Activated CD4-positive, alpha-beta T cell treated with anti-CD3 and anti-CD28 coated beads, Interleukin-10, Interleukin-2, amounts not matched to agents 100 ng/mL and 50 ng/mL, durations not matched to agents 16 hours and 8 hours (primary cell): ENCODE measurements around the gene CBLB.
A peak's percentile ranks its signal among the peaks of the same experiment; 100 is the strongest.
"Not testable (repeated sequence)": the region's sequence is repeated elsewhere in the genome, so short reads cannot be mapped to it uniquely, and the experiment has no call there.

Source experiments
- DNase-seq: peaks from one replicate; pipeline ENCODE4 v3.0.0-alpha.2; 2020

Gene CBLB

DNA sequence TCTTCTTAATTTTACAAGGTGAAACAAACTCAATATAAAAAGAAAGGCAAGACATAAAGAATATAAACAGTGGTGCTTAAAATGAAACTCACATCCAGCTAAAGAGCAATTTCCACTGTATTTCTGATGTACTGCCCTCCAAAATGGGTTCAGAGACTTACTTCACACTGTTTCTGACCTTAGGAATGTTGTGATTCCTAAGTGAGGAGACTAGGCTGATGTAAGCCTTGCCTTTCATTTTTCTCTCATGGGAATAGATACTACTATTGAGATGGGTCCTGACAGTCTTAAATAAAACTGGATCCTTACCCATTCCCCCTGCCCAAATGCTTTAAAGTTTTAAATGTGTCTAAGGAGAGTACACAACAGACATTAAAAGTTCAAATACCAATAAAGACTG lies 86.9 kb downstream of the CBLB start:
- no peak for DNase-seq

DNA sequence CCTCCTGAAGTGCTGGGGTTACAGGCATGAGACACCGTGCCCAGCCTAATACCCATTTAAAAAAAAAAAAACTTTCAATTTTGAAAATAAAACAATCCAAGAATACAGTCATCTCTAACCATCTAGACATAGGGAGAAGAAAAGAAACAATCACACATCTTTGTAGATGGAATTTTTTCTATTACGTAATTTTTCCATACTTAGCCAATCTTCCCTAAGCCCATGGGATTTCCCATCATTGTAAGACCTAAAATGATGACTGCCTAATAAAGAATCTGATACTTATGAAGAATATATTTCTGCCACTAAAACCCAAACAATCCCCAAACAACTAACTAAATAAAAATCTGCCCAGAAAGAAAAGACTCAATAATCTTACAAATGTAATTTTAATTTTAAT lies 88.7 kb downstream of the CBLB start:
- DNase-seq = no peak

DNA sequence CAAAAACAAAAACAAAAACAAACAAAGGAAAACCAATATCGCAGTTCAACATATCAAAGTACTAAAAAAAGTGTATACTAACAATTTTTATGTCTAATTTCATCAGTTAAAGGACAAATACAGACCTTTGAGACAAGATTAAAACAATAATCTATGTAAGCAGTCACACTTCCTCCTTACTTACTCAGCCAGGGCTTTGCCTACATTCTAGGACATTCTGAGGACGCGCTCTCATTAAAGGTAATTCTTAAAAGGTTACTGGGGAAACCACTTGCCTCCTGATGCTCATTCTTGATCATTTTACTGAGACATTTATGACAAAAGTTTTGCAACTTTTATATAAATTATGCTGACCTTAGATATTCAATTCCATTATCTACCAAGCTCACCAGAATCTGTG lies 93.4 kb downstream of the CBLB start:
- DNase-seq = no peak

DNA sequence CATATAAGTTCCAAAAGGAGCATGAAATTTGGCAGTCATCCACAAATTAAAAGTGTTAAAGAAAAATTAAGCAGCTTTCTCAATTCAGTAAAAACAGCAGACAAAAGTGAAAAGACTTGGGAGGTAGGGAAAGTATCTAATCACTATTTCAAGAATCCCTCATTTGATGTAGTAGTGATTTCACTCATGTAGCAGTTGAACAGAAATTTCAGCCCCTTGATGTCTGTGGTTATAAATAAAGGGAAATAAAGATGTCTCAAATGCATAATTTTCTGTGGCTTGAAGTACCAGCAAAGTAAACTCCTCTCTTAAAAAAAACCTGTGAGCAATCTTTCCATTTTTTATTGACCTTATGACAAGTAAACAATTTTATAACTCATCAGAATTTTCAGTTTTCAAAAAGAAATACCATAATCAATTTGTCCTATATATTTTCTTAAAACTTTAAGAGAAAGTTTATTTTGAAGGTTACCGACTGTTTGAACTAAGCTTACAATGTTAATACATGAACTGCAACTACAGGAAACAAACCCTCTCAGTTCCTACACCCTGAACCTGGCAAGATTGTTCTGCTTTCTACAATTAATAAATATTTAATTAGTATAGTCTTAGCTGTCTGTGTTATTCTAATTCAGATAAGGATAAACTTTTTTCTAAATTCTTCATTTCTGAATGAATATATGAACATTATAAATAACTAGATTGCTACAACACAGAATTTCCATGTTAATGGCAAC lies 94.2 kb downstream of the CBLB start:
- peak; percentile 71 for DNase-seq

DNA sequence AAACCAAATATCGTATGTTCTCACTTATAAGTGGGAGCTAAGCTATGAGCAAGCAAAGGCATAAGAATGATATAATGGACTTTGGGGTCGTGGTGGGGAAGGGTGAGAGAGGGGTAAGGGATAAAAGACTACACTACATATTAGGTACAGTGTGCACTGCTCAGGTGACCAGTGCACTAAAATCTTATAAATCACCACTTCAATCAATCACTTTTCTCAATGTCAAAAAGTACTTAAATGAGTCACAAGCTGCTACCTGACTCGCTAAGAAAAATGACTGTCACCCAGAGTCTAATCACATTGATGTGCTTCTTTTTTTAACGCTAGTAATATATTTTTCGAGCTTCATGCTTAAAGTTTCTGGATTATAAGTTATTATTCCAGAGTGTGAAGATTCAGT lies 95.5 kb downstream of the CBLB start:
- DNase-seq = peak; percentile 49

DNA sequence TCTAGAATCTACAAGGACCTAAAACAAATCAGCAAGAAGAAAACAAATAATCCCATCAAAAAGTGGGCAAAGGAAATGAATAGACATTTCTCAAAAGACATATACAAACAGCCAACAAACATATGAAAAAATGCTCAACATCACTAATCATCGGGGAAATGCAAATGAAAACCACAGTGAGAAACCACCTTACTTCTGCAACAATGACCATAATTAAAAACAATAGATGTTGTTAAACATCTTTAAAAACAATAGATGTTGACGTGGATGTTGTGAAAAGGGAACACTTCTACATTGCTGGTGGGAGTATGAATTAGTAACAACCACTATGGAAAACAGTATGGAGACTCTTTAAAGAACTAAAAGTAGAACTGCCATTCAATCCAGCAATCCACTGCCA lies 96.2 kb downstream of the CBLB start:
- DNase-seq = no peak

DNA sequence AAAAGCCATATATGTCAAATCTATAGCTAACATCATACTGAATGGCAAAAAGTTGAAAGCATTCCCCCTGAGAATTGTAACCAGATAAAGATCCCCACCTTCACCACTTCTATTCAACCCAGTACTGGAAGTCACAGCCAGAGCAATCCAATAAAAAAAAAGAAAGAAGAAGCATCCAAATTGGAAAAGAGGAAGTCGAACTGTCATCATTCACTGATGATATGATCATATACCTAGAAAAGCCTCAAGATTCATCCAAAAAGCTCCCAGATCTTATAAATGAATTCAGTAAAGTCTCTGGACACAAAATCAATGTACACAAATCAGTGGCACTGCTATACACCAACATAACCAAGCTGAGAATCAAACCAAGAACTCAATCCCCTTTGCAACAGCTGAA lies 97.4 kb downstream of the CBLB start:
- DNase-seq = no peak

DNA sequence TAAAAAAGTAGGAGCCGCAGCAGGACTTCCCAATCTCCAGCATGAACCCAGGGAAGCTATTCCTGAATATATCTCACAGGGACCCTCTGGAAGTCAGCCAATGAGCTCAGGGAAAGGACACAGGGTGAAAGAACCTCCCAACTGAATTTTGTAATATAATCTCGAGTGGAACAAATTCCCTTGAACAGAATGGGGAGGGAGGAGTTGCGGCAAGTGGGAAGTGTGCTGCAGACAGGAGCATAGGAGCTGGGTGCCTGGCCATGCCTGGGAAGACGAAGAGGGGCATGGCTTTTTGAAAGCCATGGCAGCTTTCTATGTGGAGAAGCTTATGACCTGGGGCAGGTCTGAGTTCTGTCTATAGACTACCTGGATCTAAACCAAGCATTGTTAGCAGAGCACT lies 98.4 kb downstream of the CBLB start:
- no peak for DNase-seq

DNA sequence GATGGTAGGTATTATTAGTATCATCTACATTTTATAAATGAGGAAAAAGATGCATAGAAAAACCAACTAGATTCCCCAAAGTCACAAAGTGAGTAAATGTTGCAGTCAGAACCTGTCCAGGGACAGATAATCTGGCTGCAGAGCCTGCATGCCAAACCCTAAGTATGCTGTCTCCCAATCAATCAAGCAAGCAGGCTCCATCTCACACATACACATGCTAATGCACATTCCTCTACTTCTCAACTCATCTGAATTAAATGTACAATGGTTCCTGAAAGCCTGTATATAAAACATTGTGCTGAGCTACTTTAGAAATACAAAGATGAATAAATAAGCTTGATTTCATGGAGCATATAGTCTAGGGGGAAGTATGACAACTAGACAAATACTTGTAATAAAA lies 101.0 kb downstream of the CBLB start:
- no peak for DNase-seq

DNA sequence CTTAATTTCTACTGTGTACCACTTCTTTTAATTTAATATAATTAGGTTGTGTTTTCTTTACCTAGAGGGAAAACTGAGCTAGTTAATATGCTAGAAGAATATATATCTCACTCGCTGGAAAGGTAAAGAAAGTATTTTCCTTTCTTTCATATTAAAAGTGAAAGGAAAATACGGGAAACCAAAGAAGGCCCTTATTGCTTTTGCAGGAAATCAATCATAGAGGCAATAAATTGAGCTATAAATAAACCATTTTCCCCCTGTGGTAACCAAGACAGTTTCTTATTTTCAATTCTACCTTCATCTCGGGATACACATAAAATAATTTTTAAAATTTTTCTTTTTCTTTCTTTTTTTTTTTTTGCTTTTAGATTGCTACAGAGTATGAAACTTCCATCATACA lies 101.6 kb downstream of the CBLB start:
- no peak for DNase-seq

DNA sequence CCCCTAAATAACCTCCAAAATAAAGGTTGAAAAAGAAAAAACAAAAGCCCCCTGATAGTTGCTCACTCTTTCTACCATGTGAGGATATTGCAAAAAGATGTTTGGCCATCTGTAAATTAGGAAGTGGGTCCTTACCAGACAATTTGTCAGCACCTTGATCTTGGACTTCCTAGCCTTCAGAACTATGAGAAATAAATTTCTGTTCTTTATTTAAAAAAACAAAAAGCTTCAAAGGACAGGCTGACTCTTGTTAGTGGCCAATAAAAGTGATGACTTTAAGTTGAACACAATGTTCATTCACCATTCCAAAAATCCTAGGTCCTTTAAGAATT lies 103.5 kb downstream of the CBLB start:
- no peak for DNase-seq

DNA sequence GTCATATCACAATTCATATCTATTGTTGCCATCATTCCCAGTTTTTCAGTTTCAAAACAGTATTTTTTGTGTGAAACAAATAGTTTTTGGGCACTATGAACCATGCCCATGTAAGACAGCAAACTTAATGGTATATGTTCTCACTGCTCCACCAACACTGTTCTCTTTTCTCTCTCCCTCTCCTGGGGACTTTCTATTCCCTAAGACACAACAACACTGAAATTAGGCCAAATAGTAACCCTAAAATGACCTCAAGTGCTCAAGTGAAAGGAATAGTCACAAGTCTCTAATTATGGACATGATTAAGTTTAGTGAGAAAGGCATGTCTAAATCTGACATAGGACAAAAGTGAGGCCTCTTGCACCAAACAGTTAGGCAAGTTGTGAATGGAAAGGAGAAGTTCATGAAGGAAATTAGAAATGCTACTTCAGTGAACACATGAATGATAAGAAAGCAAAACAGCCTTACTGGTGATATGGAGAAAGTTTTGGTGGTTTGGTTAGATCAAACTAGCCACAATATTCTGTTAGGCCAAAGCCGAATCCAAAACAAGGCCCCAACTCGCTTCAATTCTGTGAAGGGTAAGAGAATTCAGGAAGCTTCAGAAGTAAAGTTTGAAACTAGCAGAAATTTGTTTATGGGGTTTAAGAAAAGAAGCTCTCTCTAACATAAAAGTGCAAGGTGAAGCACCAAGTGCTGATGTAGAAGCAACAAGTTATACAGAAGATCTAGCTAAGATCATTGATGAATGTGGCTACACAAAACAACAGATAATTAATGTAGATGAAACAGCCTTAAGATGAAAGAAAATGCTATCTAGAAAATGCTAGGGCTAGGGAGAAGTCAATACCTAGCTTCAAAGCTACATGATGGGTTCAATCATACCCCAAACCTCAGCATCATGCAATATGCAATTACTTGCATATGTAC lies 104.2 kb downstream of the CBLB start:
- peak; percentile 53 for DNase-seq

DNA sequence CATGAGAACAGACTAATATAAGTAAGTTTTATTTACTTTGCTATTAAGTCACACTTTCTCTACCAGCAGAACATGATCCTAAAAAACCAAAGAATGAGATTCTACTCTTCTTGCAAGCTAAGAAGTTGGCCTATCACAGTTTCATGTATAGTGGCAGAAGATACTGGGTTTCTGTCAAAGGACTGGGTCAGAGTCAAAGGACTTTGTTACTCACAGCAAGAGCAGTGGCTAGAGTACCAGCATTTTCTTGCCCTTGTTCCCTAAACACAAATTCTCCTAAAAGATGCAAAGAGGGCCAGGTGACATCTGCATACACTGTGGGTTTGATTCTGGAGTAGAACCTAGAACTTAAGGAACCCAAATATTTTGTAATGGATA lies 105.2 kb downstream of the CBLB start:
- no peak for DNase-seq

DNA sequence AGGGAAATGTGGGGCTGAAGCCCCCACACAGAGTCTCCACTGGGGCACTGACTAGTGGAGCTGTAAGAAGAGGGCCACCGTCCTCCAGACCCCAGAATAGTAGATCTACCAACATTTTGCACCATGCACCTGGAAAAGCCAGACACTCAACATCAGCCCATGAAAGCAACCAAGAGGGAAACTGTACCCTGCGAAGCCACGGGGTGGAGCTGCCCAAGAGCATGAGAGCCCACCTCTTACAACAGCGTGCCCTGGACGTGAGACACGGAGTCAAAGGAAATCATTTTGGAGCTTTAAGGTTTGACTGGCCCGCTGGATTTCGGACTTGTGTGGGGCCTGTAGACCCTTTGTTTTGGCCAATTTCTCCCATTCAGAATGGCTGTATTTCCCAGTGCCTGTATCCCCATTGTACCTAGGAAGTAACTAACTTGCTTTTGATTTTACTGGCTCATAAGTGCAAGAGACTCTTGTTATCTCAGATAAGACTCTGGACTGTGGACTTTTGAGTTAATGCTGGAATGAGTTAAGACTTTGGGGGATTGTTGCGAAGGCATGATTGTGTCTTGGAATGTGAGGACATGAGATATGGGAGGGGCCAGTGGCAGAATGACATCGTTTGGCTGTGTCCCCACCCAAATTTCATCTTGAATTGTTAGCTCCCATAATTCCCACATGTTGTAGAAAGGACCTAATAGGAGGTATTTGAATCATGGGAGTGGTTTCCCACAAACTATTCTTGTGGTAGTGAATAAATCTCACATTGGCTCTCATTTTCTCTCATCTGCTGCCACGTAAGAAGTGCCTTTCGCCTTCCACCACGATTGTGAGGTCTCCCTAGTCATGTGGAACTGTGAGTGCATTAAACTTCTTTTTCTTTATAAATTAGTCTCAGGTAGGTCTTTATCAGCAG lies 105.8 kb downstream of the CBLB start:
- DNase-seq = peak; percentile 61

DNA sequence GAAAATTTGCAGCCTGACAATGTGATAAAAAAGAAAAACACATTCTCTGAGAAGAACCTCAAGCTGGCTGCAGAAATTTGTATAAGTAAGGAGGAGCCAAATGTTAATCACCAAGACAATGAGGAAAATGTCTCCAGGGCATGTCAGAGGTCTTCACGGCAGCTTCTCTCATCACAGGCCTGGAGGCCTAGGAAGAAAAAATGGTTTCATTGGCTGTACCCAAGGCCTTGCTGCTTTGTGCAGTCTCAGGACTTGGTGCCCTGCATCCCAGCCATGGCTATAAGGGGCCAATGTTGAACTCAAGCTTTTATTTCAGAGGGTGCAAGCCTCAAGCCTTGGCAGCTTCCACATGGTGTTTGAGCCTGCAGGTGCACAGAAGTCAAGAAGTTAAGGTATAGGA lies 106.6 kb downstream of the CBLB start:
- DNase-seq = not testable (repeated sequence)

DNA sequence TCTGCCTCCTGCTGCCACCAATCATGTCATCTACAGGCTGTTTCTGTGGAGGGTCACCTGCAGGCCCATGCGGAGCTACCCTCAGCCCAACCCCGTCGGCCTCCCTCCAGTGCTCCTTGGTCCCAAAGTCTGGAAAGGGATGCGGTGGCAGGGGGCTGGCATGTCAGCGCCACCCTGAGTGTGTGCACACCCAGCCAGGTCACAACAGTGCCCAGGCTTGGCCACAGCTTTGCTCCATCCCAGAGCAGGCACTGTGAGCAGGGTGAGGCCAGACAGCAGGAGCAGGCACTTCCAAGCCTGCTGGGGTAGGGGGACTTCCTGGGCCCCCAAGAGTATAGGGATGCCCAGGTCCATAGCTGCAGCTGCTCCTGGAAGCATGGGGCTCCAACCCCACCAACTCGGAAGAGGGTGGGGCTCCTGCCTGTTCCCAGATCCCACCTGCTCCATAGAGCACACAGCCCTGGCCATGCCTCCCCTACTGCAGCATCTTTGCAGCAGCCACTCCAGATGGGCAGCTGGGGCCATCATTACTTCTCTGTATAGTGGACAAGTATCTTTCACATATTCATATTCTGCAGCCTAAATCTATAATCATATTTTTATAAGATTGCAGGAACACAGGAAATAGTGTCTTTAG lies 109.3 kb downstream of the CBLB start:
- DNase-seq = no peak

DNA sequence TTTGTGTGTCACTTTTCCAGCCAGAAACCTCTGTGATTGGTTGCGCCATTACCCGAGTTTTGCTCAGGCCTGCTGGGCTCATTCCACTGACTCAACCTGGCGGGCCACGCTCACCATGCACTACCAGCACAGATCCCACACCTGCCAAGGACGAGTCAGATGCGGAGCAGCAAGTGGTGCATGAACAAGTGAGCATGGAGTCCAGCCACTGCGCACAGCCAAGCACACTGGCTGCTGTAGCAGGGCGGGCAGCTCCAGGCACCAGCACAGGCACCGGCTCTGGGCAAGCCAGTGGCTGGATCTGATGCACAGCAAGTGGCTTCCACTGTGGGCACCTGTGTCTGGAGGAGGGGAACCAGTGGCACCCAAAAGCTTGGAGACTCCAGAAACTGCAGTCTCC lies 110.4 kb downstream of the CBLB start:
- no peak for DNase-seq

DNA sequence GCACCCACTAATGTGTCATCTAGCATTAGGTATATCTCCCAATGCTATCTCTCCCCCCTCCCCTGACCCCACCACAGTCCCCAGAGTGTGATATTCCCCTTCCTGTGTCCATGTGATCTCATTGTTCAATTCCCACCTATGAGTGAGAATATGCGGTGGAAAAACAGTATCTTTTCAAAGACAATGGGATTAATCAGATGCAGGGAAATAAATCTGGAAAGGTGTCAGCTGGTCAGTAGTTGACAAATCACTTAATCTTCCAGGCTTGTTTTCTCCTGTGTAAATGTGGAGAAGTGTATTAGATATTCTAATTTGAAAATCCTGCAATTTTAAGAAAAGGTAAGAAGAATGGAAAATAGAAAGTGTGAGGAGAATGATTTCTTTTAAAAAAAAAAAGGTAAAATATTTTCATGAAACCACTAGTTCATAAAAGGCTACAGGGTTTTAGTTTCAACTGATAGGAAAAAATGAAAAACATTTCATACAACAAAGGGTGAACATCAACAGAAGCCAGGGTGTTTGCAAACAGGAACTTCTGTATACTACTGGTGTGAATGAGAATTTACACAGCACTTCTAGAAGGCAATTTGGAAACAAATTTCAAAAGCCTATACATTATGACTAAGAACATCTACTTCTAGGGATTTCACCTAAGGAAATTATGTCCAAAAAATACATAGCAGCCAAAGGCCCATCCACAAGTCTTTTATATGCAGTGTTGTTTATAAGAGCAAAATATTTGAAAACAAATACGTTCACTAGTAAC lies 113.5 kb downstream of the CBLB start:
- DNase-seq = peak; percentile 38

DNA sequence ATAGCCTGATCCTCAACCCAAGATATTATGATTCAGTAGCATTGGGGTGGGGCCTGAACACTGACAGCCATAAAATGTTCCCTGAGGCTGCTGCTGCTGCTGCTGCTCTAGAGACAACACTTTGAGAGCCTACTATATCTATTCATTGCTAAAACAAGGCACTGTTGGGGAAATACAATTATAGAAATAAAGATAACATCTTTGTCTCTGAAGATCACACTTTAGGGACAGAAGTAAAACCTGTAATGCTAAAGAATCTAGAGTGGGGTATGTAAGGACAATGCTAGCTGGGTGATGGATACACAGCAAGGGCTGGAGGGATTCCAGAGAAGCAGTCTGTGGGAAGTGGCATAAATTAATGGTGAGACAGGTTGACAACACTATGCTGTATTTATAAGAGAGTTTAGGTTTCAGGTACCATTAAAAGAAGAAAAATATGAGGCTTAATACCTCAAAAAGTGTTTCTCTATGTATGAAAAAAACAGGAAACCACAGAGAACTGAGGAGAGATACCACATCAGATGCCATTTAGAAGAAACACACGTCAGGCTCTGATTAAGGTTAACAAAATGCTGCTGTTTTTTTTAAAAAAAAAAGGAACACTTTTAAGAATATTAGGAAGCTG lies 115.9 kb downstream of the CBLB start:
- DNase-seq = peak; percentile 67

DNA sequence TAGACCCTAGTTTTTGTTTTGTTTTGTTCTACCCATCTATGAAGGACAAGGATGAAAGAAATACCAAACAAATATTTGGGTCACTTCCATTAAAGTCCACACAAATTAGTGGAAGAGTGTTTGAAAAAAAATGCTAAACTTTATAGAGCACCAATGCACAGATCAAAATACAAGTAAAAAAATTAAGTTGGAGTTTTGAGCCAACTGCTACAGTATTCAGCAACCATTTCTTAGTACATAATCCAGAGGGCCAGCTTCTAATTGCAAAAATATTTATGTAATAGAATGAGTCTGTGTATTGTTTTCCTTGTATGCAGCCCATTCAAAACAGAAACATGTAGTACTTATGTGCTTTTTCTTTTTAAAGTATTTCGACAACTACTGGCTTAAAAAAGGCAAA lies 121.1 kb downstream of the CBLB start:
- DNase-seq = no peak

DNA sequence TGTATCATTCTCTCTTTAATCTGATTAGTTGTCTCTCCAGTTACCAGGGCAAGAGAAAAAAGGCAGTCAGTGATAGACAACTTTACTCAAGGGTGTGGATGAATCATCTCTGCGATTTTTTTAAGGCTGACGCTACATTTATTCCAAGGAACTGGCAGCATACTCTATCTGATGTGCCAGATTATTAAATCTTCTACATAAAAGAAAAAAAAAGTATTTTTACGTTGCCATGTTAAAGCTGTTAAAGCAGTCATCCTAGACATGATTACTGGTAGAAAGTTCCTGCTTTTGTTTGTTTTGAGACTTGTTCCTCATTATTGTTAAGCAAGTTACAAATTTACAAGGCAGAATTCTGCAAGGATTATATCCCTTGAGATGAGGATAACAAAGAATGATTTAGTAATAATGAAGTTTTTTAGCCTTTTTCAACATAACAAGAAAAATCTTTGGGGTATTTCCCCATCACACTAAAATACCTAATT lies 121.7 kb downstream of the CBLB start:
- peak; percentile 60 for DNase-seq
